Loucy (cell line): ENCODE data around the gene FAM13A.

ENCODE experiments used
- H2AFZ ChIP-seq: fragments of 200-600 bp; sonication (generic); 2 replicates; pipeline ENCODE4 v1.6.0; 2016; ENCODE audit warnings: antibody characterized with exemption, mild to moderate bottlenecking, low read length, moderate library complexity
- H3F3A ChIP-seq: fragments of 200-600 bp; 2 replicates; pipeline ENCODE4 v1.6.0; 2016; ENCODE audit warnings: antibody characterized with exemption, low read depth, mild to moderate bottlenecking
- H3K27me3 ChIP-seq: fragments of 200-600 bp; sonication (generic); 2 replicates; pipeline ENCODE4 v1.6.1; 2014; ENCODE audit warnings: low read length, mild to moderate bottlenecking; ENCODE audit not compliant: insufficient read depth, poor library complexity, severe bottlenecking
- H3K36me3 ChIP-seq: fragments of 200-600 bp; sonication (generic); 2 replicates; pipeline ENCODE4 v1.6.1; 2016; ENCODE audit warnings: low read length; ENCODE audit not compliant: insufficient read depth
- H3K4me1 ChIP-seq: fragments of 200-600 bp; sonication (generic); 2 replicates; pipeline ENCODE4 v1.5.1; 2014; ENCODE audit warnings: low read length, mild to moderate bottlenecking; ENCODE audit not compliant: insufficient read depth, poor library complexity, severe bottlenecking
- H3K4me2 ChIP-seq: fragments of 200-600 bp; sonication (generic); 2 replicates; pipeline ENCODE4 v1.6.0; 2014; ENCODE audit warnings: antibody characterized with exemption, low read length, low read depth, mild to moderate bottlenecking; ENCODE audit not compliant: poor library complexity, severe bottlenecking
- H3K4me3 ChIP-seq: fragments of 200-600 bp; sonication (generic); 2 replicates; pipeline ENCODE4 v1.5.1; 2014; ENCODE audit warnings: low read length, mild to moderate bottlenecking, mixed read lengths; ENCODE audit not compliant: poor library complexity, severe bottlenecking
- H3K79me2 ChIP-seq: fragments of 200-600 bp; sonication (generic); 2 replicates; pipeline ENCODE4 v1.6.1; 2014; ENCODE audit warnings: low read length; ENCODE audit not compliant: insufficient read depth
- H3K9ac ChIP-seq: fragments of 200-600 bp; sonication (generic); 2 replicates; pipeline ENCODE4 v1.6.0; 2014; ENCODE audit warnings: mild to moderate bottlenecking, low read depth, low read length, moderate library complexity; ENCODE audit not compliant: poor library complexity, severe bottlenecking
- H3K9me2 ChIP-seq: fragments of 200-600 bp; sonication (generic); replicated peaks from 2 replicates; pipeline ENCODE4 v1.6.1; 2016; ENCODE audit warnings: low read depth, low read length, mixed read lengths
- H3K9me3 ChIP-seq: fragments of 200-600 bp; sonication (generic); 2 replicates; pipeline ENCODE4 v1.6.1; 2014; ENCODE audit warnings: mild to moderate bottlenecking, antibody characterized with exemption, low read length, low read depth; ENCODE audit not compliant: insufficient read depth
- H4K20me1 ChIP-seq: fragments of 200-600 bp; sonication (generic); 2 replicates; pipeline ENCODE4 v1.6.0; 2014; ENCODE audit warnings: antibody characterized with exemption, low read length, mild to moderate bottlenecking; ENCODE audit not compliant: insufficient read depth, poor library complexity, severe bottlenecking
- CTCF ChIP-seq: fragments of 200-600 bp; sonication (generic); conservative IDR thresholded peaks from 2 replicates; pipeline ENCODE4 v1.5.1; 2014; ENCODE audit warnings: mild to moderate bottlenecking, antibody characterized with exemption, low read length
- EZH2phosphoT487 ChIP-seq: fragments of 200-600 bp; IDR thresholded peaks from 2 replicates; pipeline ENCODE4 v1.6.1; 2018; ENCODE audit warnings: antibody characterized with exemption, mild to moderate bottlenecking, moderate library complexity, borderline replicate concordance

Gene FAM13A

GRCh38 chr4:88836216-88836615, 220.8 kb downstream of the FAM13A start:
- H2AFZ ChIP-seq, result no peak overlapping the region
- H3K4me3 ChIP-seq, result no peak overlapping the region
- no peaks in the 10 kb centered on the region for H3F3A ChIP-seq
- TF ChIP-seq EZH2phosphoT487, result no peak
- no peak for TF ChIP-seq CTCF
- no peaks in the 10 kb centered on the region for H3K36me3 ChIP-seq
- H3K9me3 ChIP-seq, result no peaks in the 10 kb centered on the region
- no peak overlapping the region for H3K4me2 ChIP-seq
- no peaks in the 10 kb centered on the region for H3K9me2 ChIP-seq
- H3K79me2 ChIP-seq, result no peaks in the 10 kb centered on the region
- H3K27me3 ChIP-seq, result no peaks in the 10 kb centered on the region
- H3K4me1 ChIP-seq, result peaks cover 2% of the 10 kb centered on the region
- no peaks in the 10 kb centered on the region for H4K20me1 ChIP-seq
- no peak overlapping the region for H3K9ac ChIP-seq

- Histone ChIP-seq H3K4me2 (no peak overlapping the region), H3K9me2 (no peaks in the 10 kb centered on the region), H3K9me3 (no peaks in the 10 kb centered on the region), H3K36me3 (no peaks in the 10 kb centered on the region), H3K4me3 (no peak overlapping the region), H2AFZ (no peak overlapping the region), H3K79me2 (no peaks in the 10 kb centered on the region), H3K27me3 (no peaks in the 10 kb centered on the region), H3K4me1 (peaks cover 21% of the 10 kb centered on the region), H3K9ac (no peak overlapping the region), H4K20me1 (no peaks in the 10 kb centered on the region), H3F3A (no peaks in the 10 kb centered on the region; the same call in 1 of the 2 replicates)
- no peak for TF ChIP-seq EZH2phosphoT487
- TF ChIP-seq CTCF, result no peak
Observed at GRCh38 chr4:88831031-88831430, 226.0 kb downstream of the FAM13A start.

- Histone ChIP-seq H3K27me3 (no peaks in the 10 kb centered on the region), H3K4me3 (no peak overlapping the region), H4K20me1 (no peaks in the 10 kb centered on the region), H2AFZ (no peak overlapping the region), H3K9me2 (no peaks in the 10 kb centered on the region), H3K79me2 (no peaks in the 10 kb centered on the region), H3K4me1 (peaks cover 21% of the 10 kb centered on the region), H3K9ac (no peak overlapping the region), H3K4me2 (no peak overlapping the region), H3K9me3 (no peaks in the 10 kb centered on the region), H3F3A (no peaks in the 10 kb centered on the region; the same call in 1 of the 2 replicates), H3K36me3 (no peaks in the 10 kb centered on the region)
- TF ChIP-seq CTCF (no peak), EZH2phosphoT487 (no peak)
Observed at GRCh38 chr4:88830598-88830997, 226.4 kb downstream of the FAM13A start.
